ENCODE results near the gene RHD. TPM values are rescaled to one million over a fixed set of nuclear protein-coding genes. Genes with fewer than 3 reads are reported as not detected.

Gene RHD
- polyA plus RNA-seq, 1 of the 3 experiments (the other 2 are of a cell fraction) = not detected

DNA sequence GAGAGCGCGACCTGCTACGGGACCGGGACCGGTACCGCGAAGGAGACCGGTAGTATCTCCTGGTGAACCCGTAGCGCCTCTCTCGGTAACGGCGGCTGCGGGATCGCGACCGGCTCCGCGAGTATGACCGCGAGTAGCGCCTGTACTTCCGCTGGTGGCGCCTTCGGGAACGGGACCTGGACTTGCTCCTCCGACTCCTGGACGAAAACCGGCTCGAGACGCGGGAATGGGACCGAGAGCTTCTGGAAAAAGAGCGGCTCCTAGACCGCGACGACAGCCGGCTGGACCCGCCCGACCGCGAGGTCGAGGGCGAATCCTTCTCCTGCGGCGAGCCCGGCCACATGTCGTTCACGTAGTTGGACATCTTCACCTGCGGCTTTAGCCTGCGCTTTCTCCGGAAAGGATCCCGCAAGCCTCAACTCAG is 25.7 kb upstream of the RHD start:
- Histone ChIP-seq H2AFZ (ENCODE audit: low read depth) (no peak overlapping the region), H3K79me2 (ENCODE audit: insufficient read depth) (peaks cover 61% of the 10 kb centered on the region), H3K27ac (ENCODE audit: low read depth in 2 of 2, low read length in 1 of 2) (peak overlapping the region; percentile 98 to 99), H3K4me1 (ENCODE audit: control insufficient read depth in 1 of 2, insufficient read depth in 2 of 2, low read depth in 1 of 2, low read length in 1 of 2) (peaks cover 11 to 20% of the 10 kb centered on the region in 2 experiments; a peak in 3 of 4 replicates), H4K20me1 (ENCODE audit: insufficient read depth) (peaks cover 34% of the 10 kb centered on the region), H3K9me3 (no peaks in the 10 kb centered on the region), H3K4me2 (peak overlapping the region; percentile 95), H3F3A (replicated peaks; ENCODE audit: insufficient read depth) (peaks cover 23% of the 10 kb centered on the region), H3K27me3 (ENCODE audit: insufficient read depth) (no peaks in the 10 kb centered on the region), H3K9me2 (no peaks in the 10 kb centered on the region), H3K4me3 (ENCODE audit: low read depth in 2 of 2, low read length in 1 of 2) (peak overlapping the region; percentile 86 to 96), H3K36me3 (replicated peaks in 1 of 2; ENCODE audit: control insufficient read depth in 1 of 2, insufficient read depth in 2 of 2, low read length in 1 of 2) (peaks cover 40 to 50% of the 10 kb centered on the region in 2 experiments), H3K9ac (peak overlapping the region; percentile 99)
- POLR2A ChIA-PET = interaction anchor here (0.7 to 1.7 kb wide), 3 partner anchors 8 to 14 kb away, joined by 3 to 24 read pairs (median 5); partner anchors contain the start of gene SYF2
- CTCF ChIA-PET = interaction anchor here (1.3 to 1.4 kb wide), 2 partner anchors 11 to 41 kb away, joined by 4 read pairs; no protein-coding TSS in a partner anchor
- DNase-seq = peak; percentile 28
- TF ChIP-seq MEF2A (IDR thresholded peaks at IDR 0.05; ENCODE audit: borderline replicate concordance, low read depth) = no peak
- TF ChIP-seq, protein P1, sequence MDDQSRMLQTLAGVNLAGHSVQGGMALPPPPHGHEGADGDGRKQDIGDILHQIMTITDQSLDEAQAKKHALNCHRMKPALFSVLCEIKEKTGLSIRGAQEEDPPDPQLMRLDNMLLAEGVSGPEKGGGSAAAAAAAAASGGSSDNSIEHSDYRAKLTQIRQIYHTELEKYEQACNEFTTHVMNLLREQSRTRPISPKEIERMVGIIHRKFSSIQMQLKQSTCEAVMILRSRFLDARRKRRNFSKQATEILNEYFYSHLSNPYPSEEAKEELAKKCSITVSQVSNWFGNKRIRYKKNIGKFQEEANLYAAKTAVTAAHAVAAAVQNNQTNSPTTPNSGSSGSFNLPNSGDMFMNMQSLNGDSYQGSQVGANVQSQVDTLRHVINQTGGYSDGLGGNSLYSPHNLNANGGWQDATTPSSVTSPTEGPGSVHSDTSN (IDR thresholded peaks at IDR 0.05) = no peak
- no peak for TF ChIP-seq RFX5 (IDR thresholded peaks at IDR 0.05; ENCODE audit: low read length)
- no peak for TF ChIP-seq FOXJ3 (CRISPR knock-in tag; IDR thresholded peaks at IDR 0.05)
- TF ChIP-seq, protein P2, sequence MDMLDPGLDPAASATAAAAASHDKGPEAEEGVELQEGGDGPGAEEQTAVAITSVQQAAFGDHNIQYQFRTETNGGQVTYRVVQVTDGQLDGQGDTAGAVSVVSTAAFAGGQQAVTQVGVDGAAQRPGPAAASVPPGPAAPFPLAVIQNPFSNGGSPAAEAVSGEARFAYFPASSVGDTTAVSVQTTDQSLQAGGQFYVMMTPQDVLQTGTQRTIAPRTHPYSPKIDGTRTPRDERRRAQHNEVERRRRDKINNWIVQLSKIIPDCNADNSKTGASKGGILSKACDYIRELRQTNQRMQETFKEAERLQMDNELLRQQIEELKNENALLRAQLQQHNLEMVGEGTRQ (IDR thresholded peaks at IDR 0.05; ENCODE audit: borderline replicate concordance, low read depth, low read length) = no peak
- TF ChIP-seq SIN3A (IDR thresholded peaks at IDR 0.05; ENCODE audit: borderline replicate concordance, low read depth, low read length) = no peak
- TF ChIP-seq, protein P3, sequence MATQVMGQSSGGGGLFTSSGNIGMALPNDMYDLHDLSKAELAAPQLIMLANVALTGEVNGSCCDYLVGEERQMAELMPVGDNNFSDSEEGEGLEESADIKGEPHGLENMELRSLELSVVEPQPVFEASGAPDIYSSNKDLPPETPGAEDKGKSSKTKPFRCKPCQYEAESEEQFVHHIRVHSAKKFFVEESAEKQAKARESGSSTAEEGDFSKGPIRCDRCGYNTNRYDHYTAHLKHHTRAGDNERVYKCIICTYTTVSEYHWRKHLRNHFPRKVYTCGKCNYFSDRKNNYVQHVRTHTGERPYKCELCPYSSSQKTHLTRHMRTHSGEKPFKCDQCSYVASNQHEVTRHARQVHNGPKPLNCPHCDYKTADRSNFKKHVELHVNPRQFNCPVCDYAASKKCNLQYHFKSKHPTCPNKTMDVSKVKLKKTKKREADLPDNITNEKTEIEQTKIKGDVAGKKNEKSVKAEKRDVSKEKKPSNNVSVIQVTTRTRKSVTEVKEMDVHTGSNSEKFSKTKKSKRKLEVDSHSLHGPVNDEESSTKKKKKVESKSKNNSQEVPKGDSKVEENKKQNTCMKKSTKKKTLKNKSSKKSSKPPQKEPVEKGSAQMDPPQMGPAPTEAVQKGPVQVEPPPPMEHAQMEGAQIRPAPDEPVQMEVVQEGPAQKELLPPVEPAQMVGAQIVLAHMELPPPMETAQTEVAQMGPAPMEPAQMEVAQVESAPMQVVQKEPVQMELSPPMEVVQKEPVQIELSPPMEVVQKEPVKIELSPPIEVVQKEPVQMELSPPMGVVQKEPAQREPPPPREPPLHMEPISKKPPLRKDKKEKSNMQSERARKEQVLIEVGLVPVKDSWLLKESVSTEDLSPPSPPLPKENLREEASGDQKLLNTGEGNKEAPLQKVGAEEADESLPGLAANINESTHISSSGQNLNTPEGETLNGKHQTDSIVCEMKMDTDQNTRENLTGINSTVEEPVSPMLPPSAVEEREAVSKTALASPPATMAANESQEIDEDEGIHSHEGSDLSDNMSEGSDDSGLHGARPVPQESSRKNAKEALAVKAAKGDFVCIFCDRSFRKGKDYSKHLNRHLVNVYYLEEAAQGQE (IDR thresholded peaks at IDR 0.05; ENCODE audit: low read depth, low read length) = no peak
- TF ChIP-seq RCOR1 (IDR thresholded peaks at IDR 0.05; ENCODE audit: low read length) = no peak
- no peak for TF ChIP-seq SMC3 (IDR thresholded peaks at IDR 0.05; ENCODE audit: low read depth, low read length)
- TF ChIP-seq NRF1 (IDR thresholded peaks at IDR 0.05; ENCODE audit: low read depth, low read length) = no peak
- TF ChIP-seq, protein P4, sequence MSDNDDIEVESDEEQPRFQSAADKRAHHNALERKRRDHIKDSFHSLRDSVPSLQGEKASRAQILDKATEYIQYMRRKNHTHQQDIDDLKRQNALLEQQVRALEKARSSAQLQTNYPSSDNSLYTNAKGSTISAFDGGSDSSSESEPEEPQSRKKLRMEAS (IDR thresholded peaks at IDR 0.05; ENCODE audit: low read depth) = no peak
- 0% methylated on average over 13 of the region's 53 CpGs for WGBS (ENCODE audit: low lambda C conversion rate)

Data from SK-N-SH (cell line).